Skin epidermis (tissue), 12 donors: ENCODE data around the gene XRCC3.

Experiments used
- H3K27ac ChIP-seq, 21 experiments: fragments of 200-600 bp; sonication (generic) in 11 of 21; one replicate each; pipeline ENCODE4 v1.5.0; 2020; ENCODE audit warnings: mild to moderate bottlenecking in 3 of 21, inconsistent platforms in 2 of 21, moderate library complexity in 2 of 21
- H3K4me3 ChIP-seq, 7 experiments: fragments of 200-600 bp; sonication (generic) in 2 of 7; one replicate each; pipeline ENCODE4 v1.5.0; 2020; ENCODE audit warnings: inconsistent platforms in 2 of 7, mild to moderate bottlenecking in 2 of 7, moderate library complexity in 1 of 7

Gene XRCC3

GRCh38 chr14:103715052-103716000 lies at the start of gene XRCC3, which contains the start of gene ZFYVE21:
Gene XRCC3, minus strand, starts transcription at chr14:103715451. Its CDS starts 4,364 bp downstream, at chr14:103711087.
Gene ZFYVE21, plus strand, starts transcription at chr14:103715810. Its CDS starts 32 bp downstream, at chr14:103715842.
- Histone ChIP-seq H3K4me3 (peak within 1 kb of the TSS; percentile 39 to 97 (median 78)), H3K27ac (peak within 1 kb of the TSS; percentile 64 to 92 (median 83))

GRCh38 chr14:103763730-103764488 lies 48.7 kb upstream of the XRCC3 start:
- Histone ChIP-seq H3K27ac (no peak overlapping the region), H3K4me3 (no peak overlapping the region)

GRCh38 chr14:103762541-103762940 lies 47.3 kb upstream of the XRCC3 start:
- Histone ChIP-seq H3K4me3 (no peak overlapping the region), H3K27ac (no peak overlapping the region)

DNA sequence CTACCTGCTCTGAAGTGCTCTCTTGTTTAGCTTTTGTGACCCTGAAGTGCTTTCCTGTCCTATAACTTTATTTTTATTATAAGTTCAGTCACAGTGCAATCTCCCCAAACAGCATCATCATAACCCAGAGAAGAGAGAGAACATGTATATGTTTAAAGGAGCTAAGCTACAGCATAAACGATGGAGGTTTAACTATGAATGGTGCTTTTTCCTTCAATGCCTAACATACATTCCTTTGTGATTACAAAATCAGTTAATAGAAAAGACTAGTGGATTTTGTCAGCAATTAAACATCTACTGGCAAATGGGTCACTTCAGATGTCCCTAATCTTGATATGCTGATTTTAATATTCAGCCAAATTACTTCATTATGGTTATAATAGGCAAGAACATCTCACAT lies 46.8 kb upstream of the XRCC3 start:
- Histone ChIP-seq H3K27ac (no peak overlapping the region), H3K4me3 (no peak overlapping the region)

DNA sequence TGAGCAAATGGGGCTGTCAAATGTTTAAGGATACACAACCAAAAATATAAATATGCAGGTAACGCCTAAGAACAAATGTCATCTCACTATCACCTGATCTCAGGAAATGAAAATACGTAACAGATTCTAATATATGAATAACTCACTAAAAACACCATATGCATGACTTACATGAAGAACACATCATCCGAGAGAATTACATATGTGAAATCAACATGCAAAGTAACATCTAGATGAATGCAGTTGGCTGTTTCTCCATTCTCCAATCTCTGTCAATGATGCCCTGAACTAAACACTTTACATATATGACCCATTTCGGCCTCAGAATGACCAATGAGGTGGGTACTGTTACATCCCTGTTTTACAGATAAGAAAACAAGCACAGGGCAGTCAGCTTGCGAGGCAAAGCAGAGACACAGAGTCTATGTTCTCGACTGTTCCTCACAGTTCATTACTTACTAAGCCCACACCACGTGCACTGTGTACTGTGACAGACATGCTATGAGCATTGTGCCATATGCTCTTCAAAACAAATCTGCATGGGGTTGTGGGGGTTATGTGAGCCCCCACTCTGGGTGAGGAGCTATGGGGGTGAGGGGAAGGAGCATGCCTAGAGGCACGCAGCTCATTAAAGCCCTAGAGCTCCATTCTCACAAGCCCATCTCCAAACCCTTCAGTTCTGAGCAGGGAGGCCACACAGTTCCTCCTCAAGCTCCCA lies 43.0 kb upstream of the XRCC3 start:
- no peak overlapping the region for H3K27ac ChIP-seq
- H3K4me3 ChIP-seq: no peak overlapping the region

GRCh38 chr14:103755060-103755459 lies 39.8 kb upstream of the XRCC3 start:
- no peak overlapping the region for H3K27ac ChIP-seq
- no peak overlapping the region for H3K4me3 ChIP-seq

- Histone ChIP-seq H3K4me3 (no peak overlapping the region), H3K27ac (no peak overlapping the region)
Measured at GRCh38 chr14:103753774-103754173, 38.5 kb upstream of the XRCC3 start.

- Histone ChIP-seq H3K4me3 (no peak overlapping the region), H3K27ac (no peak overlapping the region)
Measured at GRCh38 chr14:103749860-103750259, 34.6 kb upstream of the XRCC3 start.

GRCh38 chr14:103749452-103749851 lies 34.2 kb upstream of the XRCC3 start:
- Histone ChIP-seq H3K4me3 (no peak overlapping the region), H3K27ac (no peak overlapping the region)

DNA sequence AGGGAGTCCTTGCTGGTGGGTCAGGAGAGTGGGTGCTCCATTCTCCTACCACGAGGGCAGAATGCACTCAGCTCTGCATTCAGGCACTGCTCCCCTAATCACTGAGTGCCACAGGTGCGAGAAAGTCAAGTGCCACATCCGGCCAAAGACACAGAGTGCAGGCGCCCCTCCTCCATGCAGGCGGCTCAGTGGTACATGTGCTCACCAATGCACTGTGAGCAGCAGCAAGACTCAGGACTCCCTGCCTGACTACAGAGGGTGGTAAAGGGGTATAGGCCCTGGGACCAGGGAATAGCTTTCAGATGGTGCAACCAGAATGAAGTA lies 33.2 kb upstream of the XRCC3 start:
- peak overlapping the region in 3 of 21 experiments; percentile 25 to 57 (median 27) for H3K27ac ChIP-seq

GRCh38 chr14:103746701-103747100 lies 31.4 kb upstream of the XRCC3 start:
- no peak overlapping the region for H3K27ac ChIP-seq

More for the DNA sequence above, 33.2 kb upstream of the XRCC3 start:
- no peak overlapping the region for H3K4me3 ChIP-seq

DNA sequence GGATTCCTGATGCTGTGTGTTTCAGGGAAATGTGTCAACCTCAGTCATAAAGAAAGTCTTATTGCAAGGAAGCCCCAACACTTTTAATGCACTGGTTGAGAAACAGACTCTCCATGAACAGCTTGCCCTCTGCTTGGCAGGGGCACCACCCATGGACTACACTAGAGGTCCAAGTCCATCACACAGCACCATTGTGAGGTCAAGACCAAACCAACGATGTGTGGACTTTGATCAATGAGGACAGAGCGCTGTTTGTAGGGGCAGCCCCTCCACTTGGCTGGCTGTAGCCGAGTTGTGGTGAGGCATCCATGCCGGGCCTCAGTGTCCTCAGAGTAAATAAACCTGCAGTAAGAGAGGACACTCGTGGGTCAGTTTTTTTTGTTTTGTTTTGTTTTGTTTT lies 30.2 kb upstream of the XRCC3 start:
- no peak overlapping the region for H3K27ac ChIP-seq

More at GRCh38 chr14:103746701-103747100, 31.4 kb upstream of the XRCC3 start:
- H3K4me3 ChIP-seq: no peak overlapping the region

DNA sequence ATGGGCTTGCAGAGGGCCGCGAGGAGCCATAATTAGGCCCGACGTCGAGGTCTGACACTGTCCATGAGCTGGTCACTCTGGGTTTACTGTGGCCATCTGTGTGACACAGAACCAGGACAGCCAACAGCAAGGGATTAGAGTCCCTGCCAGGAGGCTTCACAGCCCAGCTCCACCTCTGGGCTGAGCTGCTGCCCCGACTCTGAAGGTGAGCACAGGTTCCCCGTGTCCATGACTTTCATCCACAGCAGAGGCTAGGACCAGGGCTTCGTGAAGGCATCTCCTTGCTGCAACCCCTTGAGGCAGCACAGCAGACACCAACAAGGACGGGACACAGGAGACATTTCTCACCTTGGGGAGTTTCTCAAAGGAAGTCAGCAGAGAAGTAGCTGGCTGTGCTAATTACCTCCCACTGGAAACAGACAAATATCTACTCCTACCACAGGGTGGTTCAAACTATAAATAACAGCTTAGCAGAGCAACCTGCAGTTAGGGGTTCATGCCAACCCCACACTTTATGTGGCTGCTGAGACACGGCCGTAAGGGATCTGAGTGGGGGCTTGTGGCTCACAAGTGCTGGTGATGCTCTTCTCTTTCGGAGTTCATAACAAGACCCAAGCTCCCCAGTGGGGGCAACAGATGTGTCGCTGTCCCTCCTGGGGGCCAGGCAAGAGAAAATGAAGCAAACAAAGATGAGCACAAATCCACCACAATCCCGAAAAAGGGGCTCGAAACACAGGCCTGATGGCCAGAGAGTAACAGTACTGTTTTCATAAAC lies 29.6 kb upstream of the XRCC3 start:
- Histone ChIP-seq H3K4me3 (no peak overlapping the region), H3K27ac (no peak overlapping the region)

More for the DNA sequence above, 30.2 kb upstream of the XRCC3 start:
- no peak overlapping the region for H3K4me3 ChIP-seq

GRCh38 chr14:103743691-103744090 lies 28.4 kb upstream of the XRCC3 start:
- Histone ChIP-seq H3K4me3 (no peak overlapping the region), H3K27ac (no peak overlapping the region)

GRCh38 chr14:103742499-103743255 lies 27.4 kb upstream of the XRCC3 start:
- no peak overlapping the region for H3K27ac ChIP-seq

GRCh38 chr14:103741876-103742275 lies 26.6 kb upstream of the XRCC3 start:
- Histone ChIP-seq H3K27ac (no peak overlapping the region), H3K4me3 (no peak overlapping the region)

More at GRCh38 chr14:103742499-103743255, 27.4 kb upstream of the XRCC3 start:
- no peak overlapping the region for H3K4me3 ChIP-seq

- H3K27ac ChIP-seq: no peak overlapping the region
Measured at GRCh38 chr14:103740991-103741689, 25.9 kb upstream of the XRCC3 start.

More at GRCh38 chr14:103740991-103741689, 25.9 kb upstream of the XRCC3 start:
- H3K4me3 ChIP-seq: no peak overlapping the region
